K562 (cell line): ENCODE measurements around the gene ALG5. TPM values are rescaled to one million over a fixed set of nuclear protein-coding genes. Genes with fewer than 3 reads are reported as not detected.

Experiments
- ATAC-seq: fragments of 200-7000 bp; cut with Tn5 transposase; 3 replicates; pipeline ENCODE4 v1.9.1; 2020; ENCODE audit warnings: moderate library complexity
- BruUV-seq: library from RNA; stranded (reverse); fragments of 400-500 nt; replicated peaks from 2 replicates; lab custom pipeline; 2021; lab: Mats Ljungman, UMichigan
- CTCF ChIA-PET: fragments of 300-600 bp; formaldehyde crosslinking; extraction: SDS; loops from one replicate; lab custom pipeline; 2021; ENCODE audit warnings: low intra/inter-chr PET ratio; lab: Yijun Ruan, JAX
- POLR2A ChIA-PET: fragments of 300-600, 350-650 bp; sonication (Branson Sonifier 250); formaldehyde crosslinking; extraction: SDS; loops from one replicate; lab custom pipeline; 2021; ENCODE audit warnings: antibody characterized with exemption, inconsistent platforms; lab: Yijun Ruan, JAX
- DNase-seq, 4 experiments: peaks; one replicate each; pipeline versions ENCODE4 v3.0.0 to v3.0.0-alpha.2; 2011 to 2018; ENCODE audit warnings: low spot score in 3 of 4, mixed read lengths in 3 of 4; ENCODE audit errors: extremely low read depth in 1 of 4
- FAIRE-seq: peaks from 2 replicates; lab custom pipeline; 2011; peaks lifted over from hg19 to GRCh38; lab: Jason Lieb, UNC
- H2AFZ ChIP-seq: 2 replicates; pipeline ENCODE4 v1.6.0; 2011; ENCODE audit warnings: low read depth, low read length, control low read depth, inconsistent platforms
- H3K27ac ChIP-seq: fragments of 200-600 bp; 3 replicates; pipeline ENCODE4 v1.8.0; 2011; ENCODE audit warnings: low read depth, mild to moderate bottlenecking, control low read depth, inconsistent platforms, low read length, moderate library complexity, mixed read lengths; ENCODE audit errors: extremely low read depth
- H3K27me3 ChIP-seq, 2 experiments: fragments of 300-600 bp in 1 of 2; 2 replicates in 1 of 2; 3 replicates in 1 of 2; pipeline versions ENCODE4 v1.6.0 to v1.8.0; 2011; ENCODE audit warnings: inconsistent platforms in 2 of 2, low read length in 2 of 2, mild to moderate bottlenecking in 1 of 2, mixed read lengths in 1 of 2, moderate library complexity in 1 of 2; ENCODE audit not compliant: control insufficient read depth in 2 of 2, insufficient read depth in 2 of 2
- H3K36me3 ChIP-seq: fragments of 300-600 bp; 3 replicates; pipeline ENCODE4 v1.8.0; 2011; ENCODE audit warnings: mild to moderate bottlenecking, low read length, inconsistent platforms; ENCODE audit not compliant: control insufficient read depth, insufficient read depth
- H3K4me1 ChIP-seq, 2 experiments: fragments of 200-600 bp in 1 of 2; replicated peaks in 1 of 2; 2 replicates in 1 of 2; 3 replicates in 1 of 2; pipeline versions ENCODE4 v1.5.1 to v1.8.0; 2011; ENCODE audit warnings: inconsistent platforms in 2 of 2, low read length in 2 of 2, mild to moderate bottlenecking in 1 of 2, mixed read lengths in 1 of 2, moderate library complexity in 1 of 2; ENCODE audit not compliant: control insufficient read depth in 2 of 2, insufficient read depth in 2 of 2
- H3K4me2 ChIP-seq: 2 replicates; pipeline ENCODE4 v1.6.1; 2011; ENCODE audit warnings: low read length, control low read depth, inconsistent platforms, mixed read lengths; ENCODE audit not compliant: insufficient read depth
- H3K4me3 ChIP-seq: fragments of 200-600 bp; sonication (generic), shearing (Covaris generic); 2 replicates; pipeline ENCODE4 v1.5.1; 2016; ENCODE audit warnings: control low read depth, inconsistent platforms
- H3K79me2 ChIP-seq: fragments of 200-600 bp; 3 replicates; pipeline ENCODE4 v1.8.0; 2011; ENCODE audit warnings: low read length, inconsistent platforms; ENCODE audit not compliant: control insufficient read depth, insufficient read depth
- H3K9ac ChIP-seq, 2 experiments: 2 replicates each; pipeline versions ENCODE4 v1.6.0 to v1.6.1; 2011; ENCODE audit warnings: low read depth in 2 of 2, low read length in 2 of 2, control low read depth in 1 of 2, inconsistent platforms in 1 of 2, mild to moderate bottlenecking in 1 of 2, mixed read lengths in 1 of 2; ENCODE audit not compliant: insufficient read depth in 1 of 2
- H3K9me1 ChIP-seq: one replicate; pipeline ENCODE4 v1.6.0; 2011; ENCODE audit warnings: inconsistent platforms, mild to moderate bottlenecking, low read length, moderate library complexity; ENCODE audit not compliant: control insufficient read depth, insufficient read depth
- H3K9me3 ChIP-seq: replicated peaks from 2 replicates; pipeline ENCODE4 v1.5.1; 2011; ENCODE audit warnings: low read depth, low read length, inconsistent platforms; ENCODE audit not compliant: control insufficient read depth, insufficient read depth
- H4K20me1 ChIP-seq: replicated peaks from 2 replicates; pipeline ENCODE4 v1.6.1; 2011; ENCODE audit warnings: low read length, inconsistent platforms, mixed read lengths; ENCODE audit not compliant: control insufficient read depth, insufficient read depth
- BRD4 ChIP-seq: fragments of 200-600 bp; sonication (generic); IDR thresholded peaks from 2 replicates; pipeline ENCODE4 v1.6.1; 2017; ENCODE audit warnings: inconsistent platforms
- C11orf30 ChIP-seq: fragments of 450-650 bp; IDR thresholded peaks from 2 replicates; pipeline ENCODE4 v1.6.1; 2016; ENCODE audit warnings: low read depth, mild to moderate bottlenecking
- DPF2 ChIP-seq: fragments of 450-650 bp; IDR thresholded peaks from 2 replicates; pipeline ENCODE4 v1.6.1; 2016
- ETV5 ChIP-seq: sonication (generic); formaldehyde crosslinking; IDR thresholded peaks from 2 replicates; pipeline ENCODE4 v1.4.0; 2020; ENCODE audit warnings: low read depth, mild to moderate bottlenecking, missing genetic modification reagents
- MAFG ChIP-seq: fragments of 450-650 bp; conservative IDR thresholded peaks from 2 replicates; pipeline ENCODE4 v1.6.1; 2016; ENCODE audit warnings: missing genetic modification characterization, missing compliant biosample characterization
- NFE2L1 ChIP-seq: fragments of 450-650 bp; IDR thresholded peaks from 2 replicates; pipeline ENCODE4 v1.6.1; 2016; ENCODE audit warnings: missing genetic modification characterization, low read depth, mild to moderate bottlenecking, missing compliant biosample characterization, moderate library complexity, borderline replicate concordance
- SOX6 ChIP-seq: fragments of 450-650 bp; IDR thresholded peaks from 2 replicates; pipeline ENCODE4 v1.6.1; 2014; ENCODE audit warnings: mild to moderate bottlenecking
- STAT5A ChIP-seq: IDR thresholded peaks from 2 replicates; pipeline ENCODE4 v1.6.1; 2012; ENCODE audit warnings: low read length, inconsistent platforms, borderline replicate concordance
- TEAD2 ChIP-seq: fragments of 450-650 bp; IDR thresholded peaks from 2 replicates; pipeline ENCODE4 v1.6.1; 2016; ENCODE audit warnings: missing genetic modification characterization, control low read depth, missing compliant biosample characterization
- ZC3H8 ChIP-seq: fragments of 450-650 bp; IDR thresholded peaks from 2 replicates; pipeline ENCODE4 v1.6.1; 2017
- ZFX ChIP-seq: sonication (generic); formaldehyde crosslinking; IDR thresholded peaks from 2 replicates; pipeline ENCODE4 v1.8.0; 2022; ENCODE audit warnings: mild to moderate bottlenecking, missing genetic modification reagents, moderate library complexity
- ZNF239 ChIP-seq: fragments of 250-450 bp; sonication (Bioruptor Pico); IDR thresholded peaks from 2 replicates; pipeline ENCODE4 v1.4.0; 2020; ENCODE audit warnings: mild to moderate bottlenecking
- ZNF3 ChIP-seq: fragments of 250-450 bp; sonication (Bioruptor Pico); IDR thresholded peaks from 2 replicates; pipeline ENCODE4 v1.5.0; 2021; ENCODE audit warnings: mild to moderate bottlenecking, moderate library complexity
- WGBS: fragments of 100-300 bp; shearing (Covaris generic); methylation state at CpG from one replicate; pipeline ENCODE4 v1.1.6; 2016; ENCODE audit warnings: low coverage, mixed read lengths; ENCODE audit not compliant: insufficient coverage; ENCODE audit errors: missing lambda C conversion rate; 5-methylcytosine and 5-hydroxymethylcytosine counted together
- in situ Hi-C: fragments of 300-500 bp; cut with MboI; formaldehyde crosslinking; loops from 4 replicates; pipeline ENCODE4 v1.15.0; 2018; ENCODE audit warnings: inconsistent platforms, mixed read lengths
- intact Hi-C: fragments of 100-400 bp; cut with micrococcal nuclease; formaldehyde crosslinking; loops from 2 replicates; pipeline ENCODE4 v1.14.2; 2022
- polyA plus RNA-seq, 8 experiments: library from polyadenylated mRNA; depleted of rRNA in 4 of 8; stranded (reverse) in 5 of 8; unstranded in 3 of 8; fragments of >200 nt; fragmentation: Nextera tagmentation in 2 of 8; fragmentation: Illumina TruSeq in 1 of 8; extraction: Ambion mirVana in 2 of 8; extraction: Trizol in 1 of 8; gene quantifications; 2 replicates each; pipeline versions ENCODE4 v1.2.1 to v1.2.3, GENCODE V29; 2011 to 2014; ENCODE audit warnings: inconsistent platforms in 1 of 8, missing spikeins in 1 of 8
- total RNA-seq, 7 experiments: library from RNA; depleted of rRNA in 6 of 7; stranded (reverse); fragments of >200 nt in 6 of 7; fragmentation: Illumina TruSeq in 2 of 7; extraction: Trizol in 2 of 7; gene quantifications; 2 replicates each; pipeline versions ENCODE4 v1.2.1 to v1.2.3, GENCODE V29; 2011 to 2021; ENCODE audit warnings: low replicate concordance in 1 of 7
- TF ChIP-seq, protein P1 (sequence below): fragments of 250-450 bp; sonication (Bioruptor Pico); IDR thresholded peaks from 2 replicates; pipeline ENCODE4 v1.8.0; 2021; ENCODE audit warnings: moderate library complexity, mild to moderate bottlenecking, inconsistent platforms
- TF ChIP-seq, protein P2 (sequence below): fragments of 450-650 bp; formaldehyde crosslinking; IDR thresholded peaks from 2 replicates; pipeline ENCODE4 v1.4.0; 2020; ENCODE audit warnings: mild to moderate bottlenecking, moderate library complexity
- TF ChIP-seq, protein P3 (sequence below): fragments of 250-450 bp; sonication (Bioruptor Pico); IDR thresholded peaks from 2 replicates; pipeline ENCODE4 v1.5.0; 2020; ENCODE audit warnings: mild to moderate bottlenecking, borderline replicate concordance

The ALG5 gene
- total and polyA plus RNA-seq, 9 of the 15 experiments (the other 6 are each of a cell fraction or from before 2014, with no cell fraction given), result 33.6 to 80.5 (median 48.2) TPM

DNA sequence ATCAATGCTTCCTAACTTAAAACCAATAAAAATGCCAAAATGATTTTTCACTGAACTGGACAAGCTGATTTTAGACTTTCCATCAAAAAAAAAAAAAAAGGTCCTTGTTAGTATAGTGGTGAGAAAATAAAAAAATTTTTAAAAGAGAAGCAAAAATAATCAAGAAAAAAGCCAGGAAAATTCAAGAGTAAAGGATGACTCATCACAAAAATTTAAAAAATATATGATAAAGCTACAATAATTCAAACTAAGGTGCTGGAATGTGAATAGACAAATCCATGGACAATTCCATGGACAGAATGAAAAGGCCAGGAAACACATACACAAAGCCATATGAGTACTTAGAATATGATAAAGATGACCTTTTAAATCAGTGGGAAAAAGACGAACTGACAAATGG, 26.1 kb downstream of the ALG5 start (continued):
- TF ChIP-seq ZNF3 (CRISPR knock-in tag) (no peak), ZFX (CRISPR knock-in tag) (no peak), TEAD2 (tag) (no peak), SOX6 (no peak), NFE2L1 (peak; percentile 40; the same call in 1 of the 2 replicates), C11orf30 (peak; percentile 48; the same call in 1 of the 2 replicates), MAFG (peak; percentile 61), BRD4 (no peak)
- TF ChIP-seq, protein P1, sequence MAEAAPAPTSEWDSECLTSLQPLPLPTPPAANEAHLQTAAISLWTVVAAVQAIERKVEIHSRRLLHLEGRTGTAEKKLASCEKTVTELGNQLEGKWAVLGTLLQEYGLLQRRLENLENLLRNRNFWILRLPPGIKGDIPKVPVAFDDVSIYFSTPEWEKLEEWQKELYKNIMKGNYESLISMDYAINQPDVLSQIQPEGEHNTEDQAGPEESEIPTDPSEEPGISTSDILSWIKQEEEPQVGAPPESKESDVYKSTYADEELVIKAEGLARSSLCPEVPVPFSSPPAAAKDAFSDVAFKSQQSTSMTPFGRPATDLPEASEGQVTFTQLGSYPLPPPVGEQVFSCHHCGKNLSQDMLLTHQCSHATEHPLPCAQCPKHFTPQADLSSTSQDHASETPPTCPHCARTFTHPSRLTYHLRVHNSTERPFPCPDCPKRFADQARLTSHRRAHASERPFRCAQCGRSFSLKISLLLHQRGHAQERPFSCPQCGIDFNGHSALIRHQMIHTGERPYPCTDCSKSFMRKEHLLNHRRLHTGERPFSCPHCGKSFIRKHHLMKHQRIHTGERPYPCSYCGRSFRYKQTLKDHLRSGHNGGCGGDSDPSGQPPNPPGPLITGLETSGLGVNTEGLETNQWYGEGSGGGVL (CRISPR knock-in tag), result no peak
- TF ChIP-seq, all 486 proteins: peak for 5

DNA sequence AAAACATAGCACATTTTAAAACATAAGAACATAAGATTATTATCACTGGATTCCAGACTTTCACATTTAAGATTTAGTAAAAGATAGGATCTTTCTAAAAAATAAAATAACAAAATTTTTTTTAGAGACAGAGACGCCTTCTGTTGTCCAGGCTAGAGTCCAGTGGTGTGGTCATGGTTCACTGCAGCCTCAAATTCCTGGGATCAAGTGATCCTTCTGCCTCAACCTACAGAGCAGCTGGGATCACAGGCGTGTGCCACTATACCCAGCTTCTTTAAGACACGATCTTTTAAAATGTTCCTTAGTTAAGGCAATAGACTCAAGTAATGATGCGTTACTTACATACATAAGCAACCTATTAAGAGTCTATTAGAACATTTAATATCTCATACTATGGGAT, 32.7 kb downstream of the ALG5 start:
- no TSS peak for BruUV-seq
- H3K36me3 ChIP-seq, result peaks cover 71% of the 10 kb centered on the region; the same call in 2 of the 3 replicates

More for the DNA sequence above, 32.7 kb downstream of the ALG5 start:
- in situ Hi-C loops, result no loop called here
- Histone ChIP-seq H2AFZ (no peak overlapping the region), H3K9ac (no peak overlapping the region), H3K27ac (no peak overlapping the region)
- CTCF ChIA-PET, result no interaction called here
- no peak for TF ChIP-seq DPF2
- TF ChIP-seq, protein P2, sequence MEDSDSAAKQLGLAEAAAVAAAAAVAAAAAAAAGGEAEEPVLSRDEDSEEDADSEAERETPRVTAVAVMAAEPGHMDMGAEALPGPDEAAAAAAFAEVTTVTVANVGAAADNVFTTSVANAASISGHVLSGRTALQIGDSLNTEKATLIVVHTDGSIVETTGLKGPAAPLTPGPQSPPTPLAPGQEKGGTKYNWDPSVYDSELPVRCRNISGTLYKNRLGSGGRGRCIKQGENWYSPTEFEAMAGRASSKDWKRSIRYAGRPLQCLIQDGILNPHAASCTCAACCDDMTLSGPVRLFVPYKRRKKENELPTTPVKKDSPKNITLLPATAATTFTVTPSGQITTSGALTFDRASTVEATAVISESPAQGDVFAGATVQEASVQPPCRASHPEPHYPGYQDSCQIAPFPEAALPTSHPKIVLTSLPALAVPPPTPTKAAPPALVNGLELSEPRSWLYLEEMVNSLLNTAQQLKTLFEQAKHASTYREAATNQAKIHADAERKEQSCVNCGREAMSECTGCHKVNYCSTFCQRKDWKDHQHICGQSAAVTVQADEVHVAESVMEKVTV (CRISPR knock-in tag), result no peak
- no peak for TF ChIP-seq ZNF239
- no peak for TF ChIP-seq ZC3H8
- no peak for TF ChIP-seq STAT5A
- no peak for TF ChIP-seq ETV5
- TF ChIP-seq, protein P3, sequence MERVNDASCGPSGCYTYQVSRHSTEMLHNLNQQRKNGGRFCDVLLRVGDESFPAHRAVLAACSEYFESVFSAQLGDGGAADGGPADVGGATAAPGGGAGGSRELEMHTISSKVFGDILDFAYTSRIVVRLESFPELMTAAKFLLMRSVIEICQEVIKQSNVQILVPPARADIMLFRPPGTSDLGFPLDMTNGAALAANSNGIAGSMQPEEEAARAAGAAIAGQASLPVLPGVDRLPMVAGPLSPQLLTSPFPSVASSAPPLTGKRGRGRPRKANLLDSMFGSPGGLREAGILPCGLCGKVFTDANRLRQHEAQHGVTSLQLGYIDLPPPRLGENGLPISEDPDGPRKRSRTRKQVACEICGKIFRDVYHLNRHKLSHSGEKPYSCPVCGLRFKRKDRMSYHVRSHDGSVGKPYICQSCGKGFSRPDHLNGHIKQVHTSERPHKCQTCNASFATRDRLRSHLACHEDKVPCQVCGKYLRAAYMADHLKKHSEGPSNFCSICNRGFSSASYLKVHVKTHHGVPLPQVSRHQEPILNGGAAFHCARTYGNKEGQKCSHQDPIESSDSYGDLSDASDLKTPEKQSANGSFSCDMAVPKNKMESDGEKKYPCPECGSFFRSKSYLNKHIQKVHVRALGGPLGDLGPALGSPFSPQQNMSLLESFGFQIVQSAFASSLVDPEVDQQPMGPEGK (CRISPR knock-in tag), result no peak
- TF ChIP-seq, all 486 proteins: peak for 0
- Histone ChIP-seq H3K4me1 (no peaks in the 10 kb centered on the region), H3K27me3 (no peaks in the 10 kb centered on the region), H3K4me3 (no peak overlapping the region), H3K9me1 (no peaks in the 10 kb centered on the region), H4K20me1 (no peaks in the 10 kb centered on the region), H3K4me2 (no peak overlapping the region), H3K9me3 (no peaks in the 10 kb centered on the region), H3K79me2 (no peaks in the 10 kb centered on the region)
- DNase-seq, result no peak
- WGBS, result 94% methylated on average over 4 of the region's 4 CpGs
- POLR2A ChIA-PET, result interaction anchor here (0.7 kb wide), 1 partner anchor 51 kb away, joined by 3 read pairs; no protein-coding TSS in a partner anchor
- ATAC-seq, result no peak
- no peak for FAIRE-seq
- intact Hi-C loops, result no loop called here
